ENCODE results near the gene ADAMTS7.
"Not testable (repeated sequence)": the region's sequence is repeated elsewhere in the genome, so short reads cannot be mapped to it uniquely, and the experiment has no call there.

Gene ADAMTS7

GRCh38 chr15:78768531-78769408 lies 42.5 kb downstream of the ADAMTS7 start:
- Histone ChIP-seq H2AFZ (ENCODE audit: insufficient read depth, low read length, poor library complexity) (no peak overlapping the region), H3K4me1 (ENCODE audit: control insufficient read depth in 1 of 2, insufficient read depth in 2 of 2, low read length in 2 of 2) (no peaks in the 10 kb centered on the region), H3K27me3 (ENCODE audit: insufficient read depth, low read length) (no peaks in the 10 kb centered on the region), H3K18ac (ENCODE audit: low read length) (no peak overlapping the region), H3K4ac (ENCODE audit: low read depth, low read length) (no peak overlapping the region), H3K4me2 (ENCODE audit: low read length) (no peak overlapping the region), H2BK5ac (ENCODE audit: low read depth, low read length, poor library complexity) (no peak overlapping the region), H4K8ac (ENCODE audit: low read depth, low read length) (no peak overlapping the region), H4K91ac (ENCODE audit: low read depth, low read length) (no peak overlapping the region), H3K9ac (ENCODE audit: low read length) (no peak overlapping the region), H4K12ac (ENCODE audit: low read depth, low read length) (no peak overlapping the region), H2AK5ac (ENCODE audit: low read length) (no peak overlapping the region), H3K27ac (ENCODE audit: low read depth, low read length) (no peak overlapping the region), H2BK12ac (ENCODE audit: low read length) (no peak overlapping the region), H3K36me3 (ENCODE audit: control insufficient read depth in 1 of 2, insufficient read depth in 2 of 2, low read length in 2 of 2) (no peaks in the 10 kb centered on the region), H3K79me2 (ENCODE audit: control insufficient read depth, insufficient read depth, low read length, poor library complexity) (no peaks in the 10 kb centered on the region), H3K23ac (ENCODE audit: low read length) (no peak overlapping the region), H3K4me3 (ENCODE audit: low read depth, low read length) (no peak overlapping the region), H3K79me1 (ENCODE audit: low read length) (no peaks in the 10 kb centered on the region), H3K9me3 (ENCODE audit: insufficient read depth, low read depth, low read length) (no peaks in the 10 kb centered on the region), H2BK120ac (ENCODE audit: insufficient read depth, low read length, poor library complexity) (no peak overlapping the region), H3K14ac (ENCODE audit: low read length) (no peak overlapping the region)
- DNase-seq: no peak
- no CpG with 5 or more reads among the region's 18 CpGs for WGBS (ENCODE audit: extremely low coverage, insufficient coverage, insufficient read length)

- DNase-seq: no peak
- no CpG with 5 or more reads among the region's 13 CpGs for WGBS (ENCODE audit: extremely low coverage, insufficient coverage, insufficient read length)
- no peak overlapping the region for H2BK5ac ChIP-seq (ENCODE audit: low read depth, low read length, poor library complexity)
Measured at GRCh38 chr15:78768096-78768495, 43.2 kb downstream of the ADAMTS7 start.

GRCh38 chr15:78767331-78767951 lies 43.8 kb downstream of the ADAMTS7 start:
- Histone ChIP-seq H4K91ac (ENCODE audit: low read depth, low read length) (no peak overlapping the region), H4K8ac (ENCODE audit: low read depth, low read length) (no peak overlapping the region), H3K9me3 (ENCODE audit: insufficient read depth, low read depth, low read length) (no peaks in the 10 kb centered on the region), H3K18ac (ENCODE audit: low read length) (no peak overlapping the region), H3K4me2 (ENCODE audit: low read length) (no peak overlapping the region), H3K79me1 (ENCODE audit: low read length) (no peaks in the 10 kb centered on the region), H3K9ac (ENCODE audit: low read length) (no peak overlapping the region), H3K4me1 (ENCODE audit: control insufficient read depth in 1 of 2, insufficient read depth in 2 of 2, low read length in 2 of 2) (no peaks in the 10 kb centered on the region), H2AK5ac (ENCODE audit: low read length) (no peak overlapping the region), H2BK12ac (ENCODE audit: low read length) (no peak overlapping the region), H3K4ac (ENCODE audit: low read depth, low read length) (no peak overlapping the region), H4K12ac (ENCODE audit: low read depth, low read length) (no peak overlapping the region), H2AFZ (ENCODE audit: insufficient read depth, low read length, poor library complexity) (no peak overlapping the region), H3K4me3 (ENCODE audit: low read depth, low read length) (no peak overlapping the region), H3K23ac (ENCODE audit: low read length) (no peak overlapping the region), H3K27ac (ENCODE audit: low read depth, low read length) (no peak overlapping the region), H3K27me3 (ENCODE audit: insufficient read depth, low read length) (no peaks in the 10 kb centered on the region), H2BK5ac (ENCODE audit: low read depth, low read length, poor library complexity) (no peak overlapping the region), H3K36me3 (ENCODE audit: control insufficient read depth in 1 of 2, insufficient read depth in 2 of 2, low read length in 2 of 2) (no peaks in the 10 kb centered on the region), H2BK120ac (ENCODE audit: insufficient read depth, low read length, poor library complexity) (no peak overlapping the region), H3K79me2 (ENCODE audit: control insufficient read depth, insufficient read depth, low read length, poor library complexity) (no peaks in the 10 kb centered on the region), H3K14ac (ENCODE audit: low read length) (no peak overlapping the region)
- DNase-seq: no peak
- whole genome bisulfite sequencing (ENCODE audit: extremely low coverage, insufficient coverage, insufficient read length): no CpG with 5 or more reads among the region's 16 CpGs

More at GRCh38 chr15:78768096-78768495, 43.2 kb downstream of the ADAMTS7 start:
- H4K12ac ChIP-seq (ENCODE audit: low read depth, low read length): no peak overlapping the region
- H3K36me3 ChIP-seq (ENCODE audit: control insufficient read depth in 1 of 2, insufficient read depth in 2 of 2, low read length in 2 of 2): no peaks in the 10 kb centered on the region
- no peaks in the 10 kb centered on the region for H3K27me3 ChIP-seq (ENCODE audit: insufficient read depth, low read length)
- no peaks in the 10 kb centered on the region for H3K9me3 ChIP-seq (ENCODE audit: insufficient read depth, low read depth, low read length)
- no peak overlapping the region for H2BK120ac ChIP-seq (ENCODE audit: insufficient read depth, low read length, poor library complexity)
- H3K79me1 ChIP-seq (ENCODE audit: low read length): no peaks in the 10 kb centered on the region
- no peak overlapping the region for H4K91ac ChIP-seq (ENCODE audit: low read depth, low read length)
- H2BK12ac ChIP-seq (ENCODE audit: low read length): no peak overlapping the region
- H4K8ac ChIP-seq (ENCODE audit: low read depth, low read length): no peak overlapping the region
- no peak overlapping the region for H3K4ac ChIP-seq (ENCODE audit: low read depth, low read length)
- no peak overlapping the region for H3K9ac ChIP-seq (ENCODE audit: low read length)
- no peak overlapping the region for H3K27ac ChIP-seq (ENCODE audit: low read depth, low read length)
- no peak overlapping the region for H3K4me3 ChIP-seq (ENCODE audit: low read depth, low read length)
- H2AFZ ChIP-seq (ENCODE audit: insufficient read depth, low read length, poor library complexity): no peak overlapping the region
- H3K4me2 ChIP-seq (ENCODE audit: low read length): no peak overlapping the region
- H3K18ac ChIP-seq (ENCODE audit: low read length): no peak overlapping the region
- H3K14ac ChIP-seq (ENCODE audit: low read length): no peak overlapping the region
- H3K79me2 ChIP-seq (ENCODE audit: control insufficient read depth, insufficient read depth, low read length, poor library complexity): no peaks in the 10 kb centered on the region
- no peaks in the 10 kb centered on the region for H3K4me1 ChIP-seq (ENCODE audit: control insufficient read depth in 1 of 2, insufficient read depth in 2 of 2, low read length in 2 of 2)
- H3K23ac ChIP-seq (ENCODE audit: low read length): no peak overlapping the region
- H2AK5ac ChIP-seq (ENCODE audit: low read length): no peak overlapping the region

- not testable (repeated sequence) for H3K79me2 ChIP-seq (ENCODE audit: control insufficient read depth, insufficient read depth, low read length, poor library complexity); H2BK120ac ChIP-seq (ENCODE audit: insufficient read depth, low read length, poor library complexity); DNase-seq; H3K14ac ChIP-seq (ENCODE audit: low read length); H3K9ac ChIP-seq (ENCODE audit: low read length); H3K9me3 ChIP-seq (ENCODE audit: insufficient read depth, low read depth, low read length); H3K18ac ChIP-seq (ENCODE audit: low read length); H4K12ac ChIP-seq (ENCODE audit: low read depth, low read length); H4K91ac ChIP-seq (ENCODE audit: low read depth, low read length); H3K4me3 ChIP-seq (ENCODE audit: low read depth, low read length); H2BK5ac ChIP-seq (ENCODE audit: low read depth, low read length, poor library complexity); H3K4me1 ChIP-seq (ENCODE audit: control insufficient read depth in 1 of 2, insufficient read depth in 2 of 2, low read length in 2 of 2); H3K79me1 ChIP-seq (ENCODE audit: low read length); H2AK5ac ChIP-seq (ENCODE audit: low read length); H3K4me2 ChIP-seq (ENCODE audit: low read length); H4K8ac ChIP-seq (ENCODE audit: low read depth, low read length); H2AFZ ChIP-seq (ENCODE audit: insufficient read depth, low read length, poor library complexity); H3K4ac ChIP-seq (ENCODE audit: low read depth, low read length); H2BK12ac ChIP-seq (ENCODE audit: low read length); H3K27me3 ChIP-seq (ENCODE audit: insufficient read depth, low read length); H3K36me3 ChIP-seq (ENCODE audit: control insufficient read depth in 1 of 2, insufficient read depth in 2 of 2, low read length in 2 of 2); H3K27ac ChIP-seq (ENCODE audit: low read depth, low read length); H3K23ac ChIP-seq (ENCODE audit: low read length)
- WGBS (ENCODE audit: extremely low coverage, insufficient coverage, insufficient read length): no CpG with 5 or more reads among the region's 21 CpGs
Measured at GRCh38 chr15:78766641-78767071, 44.6 kb downstream of the ADAMTS7 start.
